Vagina (tissue), 2 donors: Measurements from ENCODE around the gene RASGRP2.

Experiments used
- POLR2A ChIP-seq, 2 donors: fragments of 450-650 bp; IDR thresholded peaks; one replicate each; pipeline ENCODE4 v1.6.1; 2017; ENCODE audit warnings: antibody characterized with exemption in 2 of 2, mild to moderate bottlenecking in 2 of 2, moderate library complexity in 2 of 2
- TF ChIP-seq, protein P1 (sequence below), 3 experiments: fragments of 450-650 bp in 2 of 3; fragments of 200-600 bp in 1 of 3; sonication (generic) in 1 of 3; IDR thresholded peaks; one replicate each; pipeline ENCODE4 v1.5.1; 2017 to 2019; ENCODE audit warnings: antibody characterized with exemption in 3 of 3, mild to moderate bottlenecking in 2 of 3, moderate library complexity in 2 of 3

DNA sequence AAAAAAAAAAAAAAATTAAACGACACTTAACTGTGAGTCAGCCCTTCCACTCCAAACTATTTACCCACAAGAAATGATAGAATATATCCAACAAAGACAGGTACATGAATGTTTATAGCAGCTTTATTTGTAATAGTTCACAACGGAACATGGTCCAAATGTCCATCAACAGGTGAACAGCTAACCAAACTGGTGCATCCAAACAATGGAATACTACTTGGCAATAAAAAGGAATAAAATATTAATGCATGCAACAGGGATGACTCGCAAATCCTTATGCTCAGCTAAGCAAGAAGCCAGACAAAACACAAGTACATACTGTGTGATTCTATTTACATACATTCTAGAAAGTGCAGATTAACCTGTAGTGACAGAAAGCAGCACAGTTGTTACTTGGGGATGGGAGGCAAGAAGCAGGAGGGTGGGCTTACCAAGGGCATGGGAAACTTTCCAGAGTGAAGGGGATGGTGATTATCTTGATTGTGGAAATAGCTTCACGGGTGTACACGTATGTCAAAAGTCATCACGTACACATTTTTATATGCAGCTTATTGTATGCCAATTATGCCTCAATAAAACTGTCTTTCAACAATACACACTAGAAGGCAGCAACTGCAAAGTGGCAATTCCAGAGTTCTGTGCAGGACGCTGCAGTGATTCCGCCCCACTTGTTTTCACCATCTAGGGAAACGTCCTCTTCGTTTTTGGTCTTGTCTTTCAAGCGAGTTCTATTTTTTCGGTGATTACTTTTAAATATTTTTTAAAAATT, 41.1 kb upstream of the RASGRP2 start:
- TF ChIP-seq, protein P1, sequence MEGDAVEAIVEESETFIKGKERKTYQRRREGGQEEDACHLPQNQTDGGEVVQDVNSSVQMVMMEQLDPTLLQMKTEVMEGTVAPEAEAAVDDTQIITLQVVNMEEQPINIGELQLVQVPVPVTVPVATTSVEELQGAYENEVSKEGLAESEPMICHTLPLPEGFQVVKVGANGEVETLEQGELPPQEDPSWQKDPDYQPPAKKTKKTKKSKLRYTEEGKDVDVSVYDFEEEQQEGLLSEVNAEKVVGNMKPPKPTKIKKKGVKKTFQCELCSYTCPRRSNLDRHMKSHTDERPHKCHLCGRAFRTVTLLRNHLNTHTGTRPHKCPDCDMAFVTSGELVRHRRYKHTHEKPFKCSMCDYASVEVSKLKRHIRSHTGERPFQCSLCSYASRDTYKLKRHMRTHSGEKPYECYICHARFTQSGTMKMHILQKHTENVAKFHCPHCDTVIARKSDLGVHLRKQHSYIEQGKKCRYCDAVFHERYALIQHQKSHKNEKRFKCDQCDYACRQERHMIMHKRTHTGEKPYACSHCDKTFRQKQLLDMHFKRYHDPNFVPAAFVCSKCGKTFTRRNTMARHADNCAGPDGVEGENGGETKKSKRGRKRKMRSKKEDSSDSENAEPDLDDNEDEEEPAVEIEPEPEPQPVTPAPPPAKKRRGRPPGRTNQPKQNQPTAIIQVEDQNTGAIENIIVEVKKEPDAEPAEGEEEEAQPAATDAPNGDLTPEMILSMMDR (IDR thresholded peaks at IDR 0.05) = no peak
- TF ChIP-seq POLR2A (IDR thresholded peaks at IDR 0.05) = no peak
